ENCODE results near the gene YY2.

YY2 gene

DNA sequence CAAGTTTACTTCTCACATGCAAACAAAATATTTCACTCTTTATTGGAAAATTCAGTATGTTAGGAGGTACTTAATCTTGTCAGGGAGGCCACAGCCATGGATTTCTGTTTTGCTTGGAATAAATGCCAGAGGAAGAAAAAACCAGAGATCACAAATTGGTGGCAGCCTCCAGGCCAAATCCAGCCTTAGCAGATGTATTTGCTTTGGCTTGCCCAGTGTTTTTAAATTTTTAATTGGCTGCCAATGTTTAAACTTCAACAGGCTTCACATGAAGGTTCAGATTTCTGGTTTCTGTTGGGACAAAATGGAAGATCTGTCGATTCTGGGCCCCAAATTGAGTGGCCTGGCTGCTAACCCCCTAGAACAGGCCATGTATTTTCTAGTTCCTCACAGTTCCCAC lies 19.2 kb downstream of the YY2 start:
- no peak for DNase-seq (ENCODE audit: low read depth)

DNA sequence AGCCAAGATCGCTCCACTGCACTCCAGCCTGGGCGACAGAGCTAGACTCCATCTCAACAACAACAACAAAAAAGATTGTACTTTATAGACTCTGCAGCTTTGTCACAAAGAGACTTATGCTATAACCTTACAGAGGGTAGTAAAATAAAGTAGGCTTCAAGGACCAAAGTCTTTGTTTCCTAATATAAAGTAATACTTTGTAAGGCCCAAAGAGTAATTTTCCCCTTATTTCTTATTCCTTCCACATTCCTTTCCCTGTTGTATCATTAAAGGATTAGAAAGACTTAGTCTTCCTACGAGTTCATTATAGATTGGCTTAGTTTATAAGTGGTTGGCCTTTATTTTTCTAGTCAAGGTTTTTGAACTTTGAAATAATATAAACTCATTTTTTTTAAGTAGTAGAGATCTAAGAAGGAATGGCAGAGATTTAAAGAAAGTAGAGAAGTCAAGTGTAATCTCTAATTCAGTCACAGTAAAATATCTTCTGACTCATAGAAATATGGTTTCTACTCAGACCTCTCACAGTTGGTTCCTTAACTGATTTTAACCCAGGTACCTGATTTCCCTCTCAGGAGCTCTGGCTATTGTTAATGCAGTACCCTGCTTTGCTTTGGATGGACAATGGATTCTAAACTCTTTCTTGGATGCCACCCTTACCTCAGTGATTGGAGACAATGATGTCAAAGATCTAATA lies 26.2 kb downstream of the YY2 start:
- no peak for DNase-seq (ENCODE audit: low read depth)

DNA sequence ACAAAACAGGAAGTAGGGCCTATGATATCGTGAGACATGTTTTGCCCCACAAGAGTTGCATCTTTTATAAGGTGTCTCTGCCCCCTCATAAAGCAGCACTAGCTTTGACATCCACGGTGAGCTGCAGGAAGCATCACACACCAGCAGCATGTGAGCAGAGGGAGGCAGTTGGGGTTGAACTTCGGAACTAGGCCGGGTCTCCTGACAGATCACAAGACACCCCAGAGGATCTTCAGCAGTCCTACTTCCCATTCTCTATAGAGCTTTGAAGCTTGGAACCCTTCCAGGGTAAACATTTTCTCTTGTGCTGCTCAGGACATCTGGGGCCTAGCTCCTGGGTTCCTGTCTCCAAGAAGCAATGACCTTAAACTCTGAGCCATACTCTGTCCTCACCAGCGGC lies 27.5 kb downstream of the YY2 start:
- no peak for DNase-seq (ENCODE audit: low read depth)

DNA sequence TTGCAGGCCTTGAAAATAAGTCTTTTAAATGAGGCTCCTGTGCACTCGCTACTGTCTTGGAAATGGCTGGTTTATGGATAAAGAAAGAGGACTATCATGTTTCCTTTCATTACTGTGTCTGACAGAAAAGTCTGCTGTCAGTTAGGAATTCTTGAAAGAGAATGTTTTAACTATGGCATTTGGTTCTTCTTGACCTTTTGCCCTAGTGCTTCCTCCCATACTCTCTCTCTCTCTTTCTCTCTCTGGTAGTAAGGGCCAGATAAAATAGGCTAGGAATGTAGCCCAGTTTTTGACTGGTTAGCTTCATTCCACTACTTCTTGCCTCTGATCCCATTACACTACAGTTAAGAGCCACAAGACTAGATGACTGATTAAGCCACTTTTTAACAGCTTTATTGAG lies 29.8 kb downstream of the YY2 start:
- peak; percentile 12 for DNase-seq (ENCODE audit: low read depth)

DNA sequence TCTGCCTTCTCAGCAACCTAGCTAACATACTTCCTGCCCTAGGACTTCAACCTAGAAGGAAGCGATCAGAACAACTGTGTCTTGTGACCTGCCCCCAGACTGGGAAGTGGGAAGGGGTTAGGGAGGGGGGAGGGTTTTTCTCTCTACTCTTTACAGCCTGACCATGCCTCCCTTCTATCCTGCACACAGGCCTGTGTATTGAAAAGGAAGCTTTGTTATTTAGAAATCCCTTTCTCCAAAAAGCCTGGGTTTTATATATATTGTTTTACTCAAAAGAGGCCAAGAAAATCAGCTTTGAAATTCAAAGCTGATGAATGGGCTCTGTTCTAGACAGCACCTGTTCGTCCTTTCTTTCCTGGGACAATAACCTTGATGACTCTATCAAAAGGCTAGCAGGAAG lies 49.5 kb downstream of the YY2 start:
- no peak for DNase-seq (ENCODE audit: low read depth)

DNA sequence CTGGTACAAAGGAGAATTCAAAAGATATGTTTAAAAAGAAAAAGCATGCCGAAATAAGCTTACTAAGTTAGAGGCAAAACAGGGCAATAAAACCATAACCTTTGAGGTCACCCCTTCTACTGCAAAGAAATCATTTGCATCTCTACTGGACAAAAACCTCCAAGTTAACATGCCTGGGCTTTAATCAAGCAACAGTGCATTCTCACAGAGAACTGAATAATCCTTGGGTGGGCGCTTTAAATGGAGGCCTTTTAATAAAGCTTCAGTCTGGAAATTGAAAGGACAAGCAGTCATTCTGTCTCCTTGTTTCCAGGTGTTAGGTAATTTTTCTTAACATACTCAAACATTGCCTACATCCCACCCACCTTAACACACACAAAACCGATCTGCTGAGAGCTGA lies 50.2 kb downstream of the YY2 start:
- DNase-seq (ENCODE audit: low read depth): no peak

DNA sequence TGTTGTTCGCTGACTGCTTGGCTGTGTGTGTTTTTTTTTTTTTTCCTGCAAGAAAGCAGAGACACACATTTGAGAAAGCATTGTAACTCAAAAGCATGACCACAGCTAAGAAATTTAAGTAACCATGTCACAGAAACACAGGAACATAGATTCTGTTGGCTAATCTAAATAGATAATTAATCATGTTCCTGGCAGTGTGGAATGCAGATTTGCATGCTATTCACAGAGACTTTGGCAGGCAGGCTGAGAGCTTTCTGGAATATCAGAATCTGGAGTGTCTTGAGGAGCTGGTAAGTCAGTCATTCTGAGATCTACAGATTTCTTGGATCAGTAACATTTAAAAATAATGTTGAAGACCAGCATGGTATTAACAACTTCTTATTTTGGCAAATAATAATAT lies 51.5 kb downstream of the YY2 start:
- no peak for DNase-seq (ENCODE audit: low read depth)
